ENCODE results near the gene NTRK2.

The NTRK2 gene

DNA sequence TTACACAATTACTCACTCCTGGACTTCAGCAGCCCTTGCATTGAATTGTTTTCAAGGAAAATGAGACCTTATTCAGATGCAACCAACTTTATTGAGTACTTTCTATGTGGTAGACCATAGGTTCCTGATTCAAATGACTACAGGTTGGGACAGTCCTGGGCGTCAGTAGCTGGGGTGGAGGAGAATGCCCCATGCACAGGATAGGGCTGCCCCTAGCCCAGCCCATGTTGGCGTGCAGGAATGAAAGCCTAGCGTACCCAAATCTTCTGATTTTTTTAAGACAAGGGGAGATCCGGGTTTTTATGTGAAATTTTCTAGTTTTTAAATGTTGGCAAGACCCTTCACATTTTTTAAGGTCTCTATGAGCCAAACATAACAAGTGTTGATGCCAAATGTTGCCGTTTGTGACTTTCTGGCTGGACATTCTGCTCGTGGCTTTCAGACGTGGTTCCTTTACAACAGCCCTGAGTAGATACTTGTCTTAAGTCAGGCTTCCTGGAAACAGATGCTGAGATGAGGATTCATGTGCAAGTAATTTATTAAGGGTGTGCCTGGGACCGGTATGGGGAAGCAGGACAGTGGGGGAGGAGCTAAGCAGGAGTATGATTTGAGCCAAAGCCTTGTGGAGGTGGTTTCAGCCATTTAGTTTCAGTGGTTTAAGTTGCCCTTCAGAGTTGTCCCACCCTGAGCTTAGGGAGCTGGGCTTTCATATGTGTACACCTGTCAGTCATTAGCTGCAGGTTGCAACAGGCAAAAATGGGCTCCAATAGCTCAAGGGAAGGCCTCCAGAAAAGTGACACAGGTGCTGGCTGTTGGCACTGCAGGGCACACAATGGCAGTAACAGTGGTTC is 154.1 kb downstream of the NTRK2 start:
- DNase-seq, result no peak

GRCh38 chr9:84827216-84827765 is 157.8 kb downstream of the NTRK2 start:
- no peak for DNase-seq

- no peak for DNase-seq
Measured at GRCh38 chr9:84828046-84828445, 158.5 kb downstream of the NTRK2 start.

DNA sequence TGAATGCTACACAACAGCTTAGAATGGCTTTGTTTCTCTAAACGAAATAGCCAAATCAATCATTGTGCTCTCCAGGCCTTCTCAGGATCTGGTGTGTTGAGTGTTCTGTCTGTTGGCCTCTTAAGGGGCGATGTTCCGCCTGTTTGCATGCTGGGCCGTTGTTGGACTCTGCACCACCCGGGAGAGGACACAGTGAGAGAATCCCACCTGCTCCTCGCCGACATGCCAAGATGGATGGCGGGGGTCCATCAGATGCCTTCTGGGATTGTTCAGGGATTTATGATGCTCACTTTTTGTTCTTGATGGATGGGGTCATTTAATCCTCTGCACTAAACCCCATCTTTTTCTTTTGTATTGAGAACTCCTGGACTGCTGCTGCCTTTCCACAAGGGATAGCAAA is 159.9 kb downstream of the NTRK2 start:
- DNase-seq, result no peak

GRCh38 chr9:84829997-84830696 is 160.6 kb downstream of the NTRK2 start:
- DNase-seq, result no peak

DNA sequence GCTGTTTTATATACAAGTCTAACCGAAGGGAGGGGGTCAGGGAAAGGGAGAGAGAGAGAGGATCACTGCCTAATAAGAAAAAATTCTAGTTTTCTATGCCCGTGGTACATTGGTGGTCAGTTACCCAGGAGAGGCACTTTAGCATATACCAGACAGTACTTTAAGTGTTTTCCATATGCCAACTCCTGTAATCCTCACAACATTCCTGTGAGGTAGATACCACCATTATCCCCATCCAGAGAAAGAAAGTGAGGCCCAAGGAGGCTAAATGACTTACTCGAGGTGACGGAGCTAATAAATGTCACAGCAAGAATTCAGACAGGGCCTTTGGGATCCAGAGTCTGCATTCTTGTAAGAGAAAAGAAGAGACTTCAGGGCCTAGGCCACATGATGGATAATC is 161.8 kb downstream of the NTRK2 start:
- no peak for DNase-seq

DNA sequence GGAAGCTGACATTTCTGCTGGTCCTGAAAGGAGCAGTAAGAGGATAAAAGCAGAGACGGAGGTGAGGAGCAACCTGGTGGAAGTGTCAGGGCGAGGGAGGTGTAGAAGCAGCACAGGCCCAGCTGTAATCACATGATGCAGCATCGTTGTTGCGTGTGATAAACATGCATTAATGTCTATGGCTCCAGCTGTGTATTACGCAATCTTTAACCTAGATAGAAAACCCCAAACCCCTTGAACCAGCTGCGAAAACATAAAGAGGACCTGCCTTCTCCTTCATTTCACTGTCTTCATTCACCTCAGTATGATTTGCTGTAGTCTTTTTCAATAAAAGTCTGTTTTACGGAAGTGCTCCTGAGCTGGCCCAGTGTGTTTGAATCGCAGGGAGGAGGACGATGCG is 162.9 kb downstream of the NTRK2 start:
- DNase-seq, result no peak

GRCh38 chr9:84834426-84834825 is 164.9 kb downstream of the NTRK2 start:
- no peak for DNase-seq

GRCh38 chr9:84835745-84836144 is 166.2 kb downstream of the NTRK2 start:
- DNase-seq, result no peak

DNA sequence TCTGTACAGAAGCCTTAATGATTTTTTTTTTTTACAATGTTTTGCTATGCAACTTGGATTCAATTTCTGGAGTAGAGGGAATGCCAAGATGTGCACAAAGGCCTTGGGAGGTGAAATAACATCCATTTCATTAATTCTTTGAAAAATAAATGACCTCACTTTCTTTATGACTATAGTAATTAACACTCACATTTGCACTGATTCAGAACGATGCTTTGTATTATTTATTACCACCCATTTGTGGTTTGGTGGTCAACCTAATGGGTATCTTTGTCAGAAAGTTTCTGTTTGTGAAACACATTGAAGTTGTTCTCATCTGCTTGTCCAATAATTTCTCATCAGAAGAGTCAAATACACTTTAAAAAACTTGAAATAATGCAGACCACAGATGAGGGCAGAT is 169.3 kb downstream of the NTRK2 start:
- no peak for DNase-seq

- no peak for DNase-seq
Measured at GRCh38 chr9:84839541-84839940, 170.0 kb downstream of the NTRK2 start.

GRCh38 chr9:84841931-84842330 is 172.4 kb downstream of the NTRK2 start:
- no peak for DNase-seq

DNA sequence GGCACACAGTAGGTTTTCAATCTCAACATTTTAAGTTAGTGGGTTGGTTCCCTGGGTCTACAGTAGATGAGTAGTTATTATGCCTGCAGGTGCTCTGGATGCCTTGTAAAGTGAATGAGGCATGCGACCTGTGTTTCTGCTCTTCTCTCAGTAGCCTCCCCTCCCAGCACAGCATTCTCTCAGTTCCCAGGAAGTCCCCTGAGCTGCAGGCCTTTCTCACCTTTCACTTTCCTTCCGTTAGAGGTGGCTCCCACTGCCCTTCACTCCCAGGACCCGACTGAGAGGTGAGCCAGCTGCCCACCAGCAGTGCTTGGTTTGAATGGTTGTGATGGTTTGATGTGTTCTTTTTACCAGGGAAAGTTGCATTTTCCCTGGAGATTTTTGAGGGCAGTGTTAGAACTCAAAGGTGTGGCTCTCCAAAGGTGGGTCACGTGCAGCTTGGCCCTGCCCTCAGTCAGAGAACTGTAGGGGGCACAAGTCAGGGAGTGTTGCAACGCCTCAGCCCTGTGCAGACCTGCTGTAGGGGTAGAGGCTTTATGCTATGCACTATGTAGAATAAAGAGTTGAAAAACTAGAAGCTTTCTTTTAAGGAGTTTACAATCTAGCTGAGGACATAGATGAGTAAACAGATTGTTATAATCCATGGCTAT is 173.8 kb downstream of the NTRK2 start:
- DNase-seq, result no peak

GRCh38 chr9:84845956-84846900 is 176.7 kb downstream of the NTRK2 start:
- no peak for DNase-seq

- DNase-seq, result no peak
Measured at GRCh38 chr9:84846906-84847305, 177.4 kb downstream of the NTRK2 start.

DNA sequence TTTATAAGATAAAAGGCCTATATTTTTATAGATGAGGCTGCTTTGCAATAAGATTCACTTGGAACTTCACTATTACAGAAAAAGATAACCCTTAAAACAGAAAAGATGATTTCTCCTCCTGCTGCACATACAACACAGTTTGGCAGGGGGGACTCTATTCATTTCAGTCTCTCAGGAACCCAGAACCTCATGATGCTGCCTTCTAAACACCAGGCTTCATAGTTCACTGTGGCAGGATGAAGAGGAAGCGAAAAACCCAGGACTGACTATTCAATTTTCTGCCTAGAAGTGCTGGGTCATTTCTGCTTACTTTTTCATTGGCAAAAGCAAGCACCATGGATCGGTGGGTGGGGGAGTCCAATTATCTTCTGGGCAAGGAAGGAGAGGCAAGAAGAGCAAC is 179.5 kb downstream of the NTRK2 start:
- DNase-seq, result no peak

- DNase-seq, result no peak
Measured at GRCh38 chr9:84850830-84851392, 181.4 kb downstream of the NTRK2 start.

DNA sequence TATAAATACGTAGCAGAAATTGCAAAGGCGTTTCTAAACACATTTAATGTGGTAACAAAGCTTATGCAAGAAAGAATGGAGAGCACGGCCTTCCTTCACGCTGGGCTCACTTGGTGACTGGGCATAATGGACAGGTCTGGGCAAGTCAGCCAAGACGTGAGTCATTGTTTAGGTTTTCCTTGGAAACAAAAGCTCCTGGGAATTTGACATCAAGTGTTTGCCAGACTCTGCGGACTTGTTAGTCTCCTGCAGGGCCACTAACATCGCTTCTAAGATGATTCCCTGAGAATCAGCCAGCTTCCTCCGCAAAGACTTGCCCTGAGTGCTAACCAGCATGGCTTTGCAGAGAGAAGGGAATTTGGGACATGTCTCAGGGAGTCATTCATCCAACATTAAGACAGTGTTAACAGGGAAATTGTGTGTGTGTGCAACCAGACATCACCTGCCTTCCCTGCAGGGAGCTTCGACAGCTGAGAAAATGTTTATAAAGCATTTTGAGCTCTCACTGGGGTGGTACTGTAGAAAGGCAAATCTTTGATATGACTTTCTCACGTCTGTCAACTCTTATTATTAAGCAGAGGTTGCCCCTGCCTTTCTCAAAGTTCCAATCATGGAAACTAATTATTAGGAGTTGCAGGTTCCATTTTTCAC is 182.5 kb downstream of the NTRK2 start:
- no peak for DNase-seq

DNA sequence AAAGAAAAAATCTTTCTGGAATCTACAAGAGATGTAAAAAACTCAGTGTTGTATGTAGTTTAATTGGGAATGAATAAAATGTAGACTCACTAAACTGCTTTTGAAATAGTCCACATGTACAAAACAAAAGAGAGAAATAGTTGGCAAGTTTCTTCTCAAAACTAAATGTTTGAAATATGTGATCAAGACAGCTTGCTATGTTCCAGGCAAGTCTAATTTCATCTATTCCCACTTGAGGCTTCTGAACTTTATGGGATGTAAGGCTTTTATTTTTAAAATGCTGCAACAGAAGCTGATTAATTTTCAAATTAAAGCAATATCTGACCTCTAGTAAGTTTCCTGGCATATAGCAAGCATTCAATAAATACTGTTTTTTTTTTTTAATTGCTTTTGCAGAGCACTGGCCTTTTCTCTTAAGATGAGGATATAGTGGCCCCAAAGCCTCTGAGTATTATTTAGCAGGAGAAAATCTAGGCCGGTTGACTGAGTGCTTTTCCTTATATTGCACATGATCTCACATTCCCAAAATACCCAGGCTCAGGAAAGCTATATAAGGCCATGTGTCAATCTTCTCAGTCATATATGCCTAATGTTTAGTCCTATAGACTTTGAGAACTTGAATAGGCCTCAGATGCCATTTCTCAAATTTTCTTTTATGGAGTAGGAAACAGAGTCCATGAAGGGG is 183.2 kb downstream of the NTRK2 start:
- no peak for DNase-seq

GRCh38 chr9:84856181-84856632 is 186.7 kb downstream of the NTRK2 start:
- no peak for DNase-seq

GRCh38 chr9:84857211-84857610 is 187.7 kb downstream of the NTRK2 start:
- no peak for DNase-seq
